NCI-H748 (cell line): ENCODE data around the gene R3HDM1.
"Not testable (repeated sequence)": the region's sequence is repeated elsewhere in the genome, so short reads cannot be mapped to it uniquely, and the experiment has no call there.

Experiments
- DNase-seq: peaks from one replicate; lab custom pipeline; 2025; ENCODE audit not compliant: unreplicated experiment; lab: John Stamatoyannopoulos, UW

R3HDM1 gene

DNA sequence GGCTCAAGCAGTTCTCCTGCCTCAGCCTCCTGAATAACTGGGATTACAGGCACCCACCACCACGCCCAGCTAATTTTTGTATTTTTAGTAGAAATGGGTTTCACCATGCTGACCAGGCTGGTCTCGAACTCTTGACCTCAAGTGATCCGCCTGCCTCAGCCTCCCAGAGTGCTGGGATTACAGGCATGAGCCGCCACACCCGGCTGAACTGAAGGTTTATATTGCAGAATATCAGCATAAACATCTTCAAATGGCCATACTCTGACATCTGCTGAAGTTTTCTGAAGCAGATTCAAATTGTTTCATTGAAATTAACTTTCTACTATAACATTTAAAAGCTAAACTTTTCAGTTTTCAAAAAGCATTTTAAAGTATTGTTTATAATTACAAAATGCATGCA lies 172.8 kb downstream of the R3HDM1 start:
- not testable (repeated sequence) for DNase-seq

DNA sequence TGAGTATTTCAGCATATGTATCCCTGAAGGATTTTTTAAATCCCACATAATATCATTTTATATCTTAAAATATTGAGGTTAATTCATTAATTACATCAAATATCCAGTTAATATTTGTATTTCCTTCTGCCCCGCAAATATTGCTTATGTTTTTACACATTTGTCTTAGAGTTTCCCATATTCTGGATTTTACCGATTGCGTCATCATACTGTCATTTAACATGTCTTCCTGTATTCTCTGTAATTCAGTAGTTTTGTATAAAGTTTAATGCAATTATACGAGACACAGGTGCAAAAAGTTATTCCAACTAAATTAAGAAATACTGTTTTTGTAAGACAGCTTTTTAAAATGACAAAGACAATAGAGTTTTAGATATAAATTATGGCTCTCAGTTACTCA lies 176.9 kb downstream of the R3HDM1 start:
- no peak for DNase-seq

DNA sequence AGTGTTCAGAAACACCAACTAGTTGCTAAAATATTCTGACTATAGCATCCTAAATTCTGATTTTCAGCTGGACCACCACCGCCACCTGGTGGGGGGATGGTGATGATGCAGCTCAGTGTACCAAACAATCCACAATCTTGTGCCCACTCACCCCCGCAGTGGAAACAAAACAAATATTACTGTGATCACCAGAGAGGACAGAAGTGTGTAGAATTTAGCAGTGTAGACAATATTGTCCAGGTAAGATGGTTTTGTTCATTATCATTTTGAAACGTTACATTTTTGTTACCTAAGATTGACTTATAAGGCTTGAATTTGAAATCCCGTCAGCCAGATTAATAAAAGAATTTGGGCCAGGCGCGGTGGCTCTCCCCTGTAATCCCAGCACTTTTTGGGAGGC lies 178.7 kb downstream of the R3HDM1 start:
- peak; percentile 38 for DNase-seq

DNA sequence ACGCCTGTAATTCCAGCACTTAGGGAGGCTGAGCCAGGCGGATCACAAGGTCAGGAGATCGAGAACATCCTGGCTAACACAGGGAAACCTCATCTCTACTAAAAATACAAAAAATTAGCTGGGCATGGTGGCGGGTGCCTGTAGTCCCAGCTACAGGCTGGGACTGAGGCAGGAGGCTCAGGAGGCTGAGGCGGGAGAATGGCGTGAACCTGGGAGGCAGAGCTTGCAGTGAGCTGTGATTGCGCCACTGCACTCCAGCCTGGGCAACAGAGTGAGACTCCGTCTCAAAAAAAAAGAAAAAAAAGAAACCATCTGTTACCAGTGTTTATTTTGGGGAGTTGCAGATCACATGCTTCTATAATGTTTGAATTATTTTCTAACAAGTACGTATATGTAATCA lies 183.8 kb downstream of the R3HDM1 start:
- not testable (repeated sequence) for DNase-seq

DNA sequence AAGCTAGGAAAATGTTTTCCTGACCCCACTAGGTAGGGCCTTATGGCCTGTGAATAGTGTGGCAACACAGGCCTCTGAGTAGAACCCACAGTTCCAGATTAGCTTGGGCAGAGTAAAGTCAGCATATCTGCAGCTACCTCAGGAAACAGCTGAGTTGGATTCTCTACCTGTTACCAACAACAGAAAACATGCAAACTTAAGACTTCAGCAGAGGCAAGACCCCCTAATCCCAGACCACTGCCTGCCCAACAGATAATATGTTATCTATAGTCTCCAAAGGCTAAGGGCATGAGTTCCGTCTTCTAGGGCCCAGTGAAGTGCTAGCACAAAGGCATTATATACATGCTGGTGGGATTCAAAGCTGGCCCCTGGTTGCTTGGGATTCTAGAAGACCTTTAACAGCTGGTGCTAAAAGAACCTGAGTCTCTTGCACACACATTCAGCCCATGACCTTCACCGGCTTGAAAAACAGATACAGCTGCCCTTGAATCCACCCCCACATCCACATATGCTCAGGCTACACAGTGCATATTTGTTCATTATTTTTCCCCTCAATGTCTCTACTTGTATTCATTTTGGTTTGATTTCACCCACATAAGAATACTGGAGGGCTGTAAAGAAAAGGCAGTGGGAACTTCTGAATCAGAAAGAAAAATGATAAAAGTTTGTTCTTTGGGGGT lies 196.9 kb downstream of the R3HDM1 start:
- no peak for DNase-seq

DNA sequence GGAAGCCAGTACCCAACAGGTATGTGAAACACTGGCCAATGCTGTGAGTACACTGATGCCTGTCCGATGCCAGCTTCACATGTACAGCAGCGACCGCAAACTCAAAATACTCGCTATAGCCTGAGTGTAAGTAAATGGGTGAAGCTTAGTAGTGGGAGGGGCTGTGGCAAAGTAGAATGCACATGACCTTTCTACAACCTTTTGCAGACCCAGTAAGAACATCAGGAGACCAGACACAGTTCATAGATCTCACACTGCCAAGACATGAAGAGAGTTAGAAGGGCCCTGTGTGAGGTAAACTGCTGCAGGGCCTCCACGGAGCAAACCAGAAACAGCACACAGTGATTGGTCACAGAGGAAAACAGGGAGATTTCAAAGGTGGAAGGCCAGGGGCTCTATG lies 201.3 kb downstream of the R3HDM1 start:
- DNase-seq = no peak

DNA sequence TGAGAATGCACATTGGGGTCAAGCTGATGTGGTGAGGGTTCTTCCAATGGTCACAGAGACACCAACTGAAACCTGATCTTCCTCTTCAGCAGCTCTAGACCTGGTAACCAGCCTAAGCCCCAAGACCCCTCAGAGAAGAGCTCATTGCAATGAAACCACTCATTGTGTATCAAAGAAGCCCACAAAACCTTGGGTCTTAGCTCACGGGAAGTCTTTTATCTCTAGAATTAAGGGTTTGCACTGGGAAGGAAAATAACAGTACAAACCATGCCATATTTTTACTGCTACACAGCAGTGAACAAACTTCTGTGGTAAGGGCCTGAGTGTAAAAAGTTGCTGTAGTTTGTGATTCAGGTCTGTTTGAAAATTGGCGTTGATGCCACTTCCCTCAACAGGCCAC lies 201.8 kb downstream of the R3HDM1 start:
- DNase-seq = no peak

DNA sequence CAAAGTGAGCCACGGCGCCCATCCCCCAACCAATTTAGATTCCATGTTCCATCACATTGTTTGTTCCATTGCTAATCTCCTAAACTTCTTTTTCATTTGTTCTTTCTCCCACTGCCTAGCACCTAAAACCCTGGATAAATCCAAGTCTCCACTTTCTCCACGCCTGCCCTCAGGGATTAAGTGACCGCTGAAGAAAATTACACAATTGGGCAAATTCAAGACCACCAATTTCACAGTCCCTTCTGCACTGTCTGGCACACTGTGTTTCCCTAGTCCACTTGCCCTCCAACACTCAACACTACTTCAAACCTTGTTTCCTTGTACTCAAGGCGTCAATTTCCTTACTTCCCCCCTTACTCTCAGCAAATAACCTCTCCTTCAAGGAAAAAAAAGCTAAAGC lies 205.3 kb downstream of the R3HDM1 start:
- DNase-seq = no peak

DNA sequence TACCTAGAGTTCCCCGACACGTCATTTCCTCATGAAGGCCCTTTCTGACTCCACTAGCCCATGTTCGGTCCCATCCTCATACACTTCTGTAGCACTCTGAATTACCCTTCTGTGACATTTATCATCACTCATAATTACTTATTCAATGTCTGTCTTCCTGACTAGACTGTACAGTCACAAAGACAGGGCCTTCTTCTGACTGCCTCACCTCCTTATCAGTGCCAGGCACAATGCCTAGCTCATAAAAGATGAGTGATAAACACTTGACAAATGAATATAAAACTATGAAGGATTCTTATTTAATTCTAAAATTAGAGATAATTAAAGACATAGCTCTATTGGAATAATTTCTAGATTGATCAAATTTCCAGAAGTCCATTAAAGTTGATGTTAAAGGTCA lies 208.9 kb downstream of the R3HDM1 start:
- DNase-seq = no peak

DNA sequence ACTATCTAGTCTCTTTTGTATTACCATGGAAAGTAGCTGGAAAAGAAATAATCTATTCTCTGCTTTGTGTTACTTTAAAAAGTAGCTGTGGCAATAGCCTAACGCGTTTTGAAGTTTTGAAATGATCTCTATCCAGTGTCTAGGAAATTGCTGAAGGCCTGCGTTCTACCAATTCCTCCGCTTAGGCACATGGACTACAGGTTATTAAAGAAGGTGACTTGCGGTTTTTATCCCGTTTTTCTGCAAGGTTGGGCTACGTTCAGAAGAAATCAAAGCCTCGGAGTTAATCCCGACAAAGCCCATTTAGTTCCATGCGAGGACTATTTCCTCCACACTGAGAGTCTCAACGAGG lies 209.7 kb downstream of the R3HDM1 start:
- DNase-seq = no peak

DNA sequence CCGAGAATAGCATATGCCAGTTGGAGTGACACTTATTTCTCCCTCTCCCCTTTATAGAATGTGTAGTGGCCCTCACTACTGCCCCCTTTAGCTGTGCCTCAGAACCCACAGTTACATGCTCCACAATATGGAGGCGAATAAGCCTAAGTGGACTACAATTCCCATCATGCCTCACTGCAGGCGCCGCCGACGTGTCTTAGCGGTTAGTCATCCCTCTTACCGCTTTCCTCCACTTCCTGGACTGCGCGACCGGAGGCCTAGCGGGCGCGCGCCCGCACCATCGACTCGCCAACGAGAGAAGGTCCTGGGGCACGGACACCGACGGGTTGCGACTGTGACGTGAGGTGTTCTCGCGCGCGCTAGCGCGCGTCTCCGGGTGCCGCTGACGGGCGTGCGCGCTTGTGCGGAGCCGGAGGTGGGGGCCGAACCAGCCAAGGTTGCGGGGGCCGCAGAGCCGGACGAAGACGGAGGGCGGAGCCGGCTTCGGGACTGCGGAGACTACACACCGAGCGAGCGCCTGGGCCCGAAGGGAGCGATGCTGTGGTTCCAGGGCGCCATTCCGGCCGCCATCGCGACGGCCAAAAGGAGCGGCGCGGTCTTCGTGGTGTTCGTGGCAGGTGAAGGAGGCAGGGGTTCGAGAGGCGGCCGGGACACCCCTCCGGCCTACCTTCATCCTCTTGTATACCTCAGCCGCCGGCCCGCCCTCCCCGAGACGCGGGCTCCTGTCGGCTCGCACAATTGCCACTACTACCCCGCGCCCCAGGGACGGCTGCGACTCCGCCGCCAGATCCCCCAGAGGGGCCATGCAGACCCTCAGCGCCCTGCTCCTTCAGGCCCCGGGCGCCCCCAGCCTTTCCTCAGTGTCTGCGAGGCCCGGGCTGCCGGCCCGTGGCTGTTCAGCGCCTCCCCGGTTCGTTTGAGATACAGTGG lies 210.4 kb downstream of the R3HDM1 start, which contains the start of gene UBXN4:
TSS of gene UBXN4 (plus strand) at position 461 of the 930 bp plus-strand sequence. CDS start at position 536, 75 bp downstream.
- DNase-seq = peak; percentile 97

DNA sequence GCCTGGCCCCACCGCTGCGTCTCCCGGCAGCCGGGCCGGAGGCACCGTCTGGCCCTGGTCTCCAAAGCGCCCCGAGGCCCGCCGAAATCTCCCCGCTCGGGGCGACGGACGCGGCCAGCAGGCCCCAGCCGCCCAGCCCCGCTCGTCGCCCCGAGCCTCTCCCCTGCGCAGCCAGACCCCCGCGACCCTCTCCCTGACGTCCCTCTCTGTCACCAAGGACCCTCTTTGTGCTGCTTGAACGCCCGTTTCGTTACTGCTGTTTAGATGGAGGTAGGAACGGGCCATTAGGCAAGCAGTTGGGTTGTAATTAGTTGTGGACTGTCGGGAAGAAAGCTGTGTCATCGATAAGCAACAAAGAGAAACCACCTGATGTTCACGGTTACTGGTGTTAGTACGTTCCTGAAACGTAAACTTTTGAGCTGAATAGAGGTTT lies 211.1 kb downstream of the R3HDM1 start:
- DNase-seq = peak; percentile 67

DNA sequence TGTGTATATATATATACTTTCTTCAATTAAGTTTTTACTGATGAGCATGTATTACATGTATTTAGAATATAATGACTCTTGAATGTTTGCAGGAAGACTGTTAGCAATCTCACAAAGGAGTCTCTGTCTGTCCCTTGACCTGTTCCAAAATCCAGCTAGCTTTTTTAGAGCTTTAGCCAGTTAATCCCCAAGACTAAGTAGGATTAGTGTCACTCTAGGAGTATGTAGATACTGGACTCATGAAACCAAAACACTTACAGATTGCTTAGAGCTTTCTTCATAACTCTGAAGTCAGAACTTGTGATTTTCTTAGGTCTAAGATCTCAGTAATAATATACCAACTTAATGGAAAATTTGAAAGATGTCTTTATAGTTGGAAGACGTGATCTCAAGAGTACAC lies 212.6 kb downstream of the R3HDM1 start:
- no peak for DNase-seq

DNA sequence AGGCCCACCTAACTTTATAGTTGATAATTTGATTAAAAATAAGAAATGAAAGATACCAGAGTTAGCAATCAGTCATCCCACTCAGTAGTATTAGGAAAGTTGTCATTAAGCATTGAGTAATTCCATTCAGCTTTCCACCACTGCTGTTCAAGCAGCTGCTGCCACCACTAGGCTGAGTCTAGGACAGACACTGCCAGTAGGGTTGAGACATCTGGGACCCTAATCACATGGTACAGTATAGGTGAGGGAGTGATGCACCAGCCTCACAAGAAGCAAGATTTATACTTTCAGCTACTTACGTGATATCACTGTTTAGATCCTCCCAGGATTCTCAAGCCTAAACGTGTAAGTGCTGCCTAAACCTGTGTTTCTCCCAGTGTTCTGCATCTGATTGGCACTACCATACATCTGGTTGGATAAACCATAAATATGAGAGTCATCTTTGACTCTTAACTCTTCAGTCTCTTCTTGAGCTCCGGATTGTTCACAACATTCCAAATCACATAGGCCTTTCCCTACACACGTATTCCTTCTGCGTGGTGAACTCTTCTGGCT lies 213.6 kb downstream of the R3HDM1 start:
- DNase-seq = no peak

DNA sequence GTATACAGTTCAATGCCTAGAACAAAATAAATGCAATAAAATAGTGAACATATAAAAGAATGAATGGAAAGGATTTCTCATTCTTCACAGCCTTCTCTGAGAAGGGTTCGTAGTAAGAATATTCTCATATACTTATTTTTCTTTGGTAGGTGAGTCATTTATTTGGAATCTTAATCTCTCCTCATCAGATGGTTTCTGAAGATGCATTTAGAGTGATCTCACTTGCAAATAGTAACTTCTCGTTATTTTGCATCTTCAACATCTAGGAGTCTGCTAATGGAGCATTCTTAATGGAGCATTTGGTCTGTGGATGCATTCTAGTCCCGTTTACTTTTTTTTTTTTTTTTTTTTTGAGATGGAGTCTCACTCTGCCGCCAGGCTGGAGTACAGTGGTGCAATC lies 214.3 kb downstream of the R3HDM1 start:
- no peak for DNase-seq

DNA sequence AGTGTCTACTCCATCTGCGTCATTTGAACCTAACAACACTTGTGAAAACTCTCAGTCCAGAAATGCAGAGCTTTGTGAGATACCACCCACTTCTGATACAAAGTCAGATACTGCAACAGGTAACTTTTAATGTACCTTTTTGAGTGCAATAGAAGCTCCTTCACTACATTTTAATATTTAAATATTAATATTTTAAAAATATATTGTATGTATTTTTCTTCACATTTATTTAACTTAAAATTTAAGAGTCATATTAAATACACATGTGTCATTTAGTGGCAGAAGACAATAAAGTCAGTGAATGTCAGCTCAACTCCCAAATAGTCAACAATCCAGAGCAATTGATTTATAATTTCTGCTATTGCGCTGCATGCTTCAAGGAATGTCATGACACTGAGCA lies 224.3 kb downstream of the R3HDM1 start:
- DNase-seq = no peak

DNA sequence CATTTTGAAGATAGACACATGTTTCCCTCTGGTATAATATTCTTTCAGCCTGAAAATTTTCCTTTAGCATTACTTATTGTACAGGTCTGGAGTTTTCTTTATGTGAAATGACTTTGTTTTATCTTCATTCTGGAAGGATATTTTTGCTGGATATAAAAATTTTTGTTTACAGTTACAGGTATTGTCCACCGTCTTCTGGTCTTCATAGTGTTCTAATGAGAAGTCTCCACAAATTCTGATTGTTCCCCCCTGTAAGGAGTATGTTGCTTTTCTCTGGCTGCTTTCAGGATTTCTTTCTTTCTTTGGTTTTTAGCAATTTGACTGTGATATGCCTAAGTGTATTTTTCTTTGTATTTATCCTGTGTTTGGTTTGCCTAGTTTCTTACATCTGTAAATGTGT lies 225.4 kb downstream of the R3HDM1 start:
- no peak for DNase-seq

DNA sequence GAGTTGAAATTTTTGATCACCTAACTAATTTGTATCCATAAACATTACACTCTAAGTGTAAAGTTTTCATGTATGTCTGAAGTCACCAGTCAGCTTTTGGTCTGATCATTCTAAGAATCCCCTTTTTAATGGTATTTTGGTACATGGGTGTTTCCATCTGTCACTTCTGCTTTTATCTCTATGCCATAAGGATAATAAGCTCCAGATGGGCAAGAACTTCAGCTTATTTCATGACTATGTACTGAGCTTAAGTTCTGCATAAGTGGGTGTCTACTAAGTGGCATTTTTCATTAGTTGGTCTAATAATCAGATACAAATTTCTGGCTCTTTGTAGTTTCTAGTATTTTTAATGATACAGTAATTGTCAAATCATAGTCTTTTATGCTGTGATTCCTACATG lies 230.7 kb downstream of the R3HDM1 start:
- DNase-seq = no peak

DNA sequence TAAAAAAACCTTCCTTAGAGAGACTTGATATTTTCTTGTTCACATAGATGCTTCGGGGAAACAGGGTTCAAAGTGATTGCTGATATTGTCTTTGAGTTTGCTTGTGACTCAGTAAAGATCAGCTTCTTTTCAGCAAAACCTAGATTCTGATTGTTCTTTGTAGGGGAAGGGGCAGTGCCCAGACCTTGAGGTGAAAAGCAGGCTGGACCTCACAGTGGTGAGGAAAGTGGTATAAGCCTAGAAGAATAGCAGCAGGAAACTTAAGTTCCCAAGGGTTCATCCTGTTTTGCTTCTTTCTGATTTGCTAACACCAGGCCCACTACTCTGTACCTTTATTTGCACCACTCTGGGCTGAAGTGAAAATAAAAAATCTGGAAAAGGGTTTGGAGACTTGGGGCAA lies 231.2 kb downstream of the R3HDM1 start:
- no peak for DNase-seq

DNA sequence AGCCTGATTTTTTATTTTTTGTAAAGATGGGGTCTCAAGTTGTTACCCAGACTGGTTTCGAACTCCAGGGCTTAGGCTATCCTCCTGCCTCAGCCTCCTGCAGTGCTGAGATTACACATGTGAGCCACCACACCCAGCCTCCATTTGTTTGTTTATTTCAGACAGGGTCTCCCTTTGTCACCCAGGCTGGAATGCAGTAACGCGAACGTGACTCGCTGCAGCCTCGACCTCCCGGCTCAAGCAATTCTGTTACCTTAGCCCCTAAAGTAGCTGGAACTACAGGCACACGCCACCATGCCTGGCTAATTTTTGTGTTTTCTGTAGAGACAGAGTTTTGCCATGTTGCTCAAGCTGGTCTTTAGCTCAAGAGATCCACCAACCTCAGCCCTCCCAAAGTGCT lies 237.6 kb downstream of the R3HDM1 start:
- no peak for DNase-seq

DNA sequence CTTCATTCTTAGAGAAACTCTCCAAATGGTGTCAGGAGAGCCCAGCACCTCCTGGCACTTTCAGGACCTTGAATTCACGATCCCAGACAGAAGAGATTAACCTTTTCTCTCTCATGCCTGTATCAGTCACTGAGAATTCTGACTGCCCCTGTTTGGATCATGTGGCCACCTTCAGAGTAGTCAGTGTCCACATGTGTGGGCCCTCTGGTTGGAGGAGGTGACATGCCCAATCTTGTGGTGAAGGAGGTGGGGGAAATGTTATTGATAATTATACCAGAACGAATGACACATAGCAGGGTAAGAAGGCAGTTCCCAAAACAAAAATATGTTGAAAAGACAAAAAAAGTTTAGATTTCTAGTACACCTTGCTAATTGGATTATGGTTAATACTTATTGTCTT lies 242.0 kb downstream of the R3HDM1 start:
- DNase-seq = no peak

DNA sequence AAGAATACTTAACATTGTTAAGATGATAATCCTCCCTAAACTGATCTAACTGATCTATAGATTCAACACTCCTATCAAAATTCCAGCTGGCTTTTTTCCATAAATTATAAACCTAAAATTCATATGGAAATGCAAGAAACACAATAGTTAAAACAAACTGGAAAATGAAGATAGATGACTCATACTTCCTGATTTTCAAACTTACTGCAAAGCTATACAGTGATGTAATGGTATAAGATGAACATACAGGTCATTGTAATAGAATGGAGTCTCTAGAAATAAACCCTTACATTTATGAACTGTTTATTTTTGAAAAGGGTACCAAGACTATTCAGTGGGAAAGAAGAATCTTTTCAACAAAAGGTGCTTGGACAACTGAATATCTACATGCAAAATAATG lies 242.6 kb downstream of the R3HDM1 start:
- no peak for DNase-seq
